ENCODE data around the gene CAMSAP2.
"Not testable (repeated sequence)": the region's sequence is repeated elsewhere in the genome, so short reads cannot be mapped to it uniquely, and the experiment has no call there.

The CAMSAP2 gene

DNA sequence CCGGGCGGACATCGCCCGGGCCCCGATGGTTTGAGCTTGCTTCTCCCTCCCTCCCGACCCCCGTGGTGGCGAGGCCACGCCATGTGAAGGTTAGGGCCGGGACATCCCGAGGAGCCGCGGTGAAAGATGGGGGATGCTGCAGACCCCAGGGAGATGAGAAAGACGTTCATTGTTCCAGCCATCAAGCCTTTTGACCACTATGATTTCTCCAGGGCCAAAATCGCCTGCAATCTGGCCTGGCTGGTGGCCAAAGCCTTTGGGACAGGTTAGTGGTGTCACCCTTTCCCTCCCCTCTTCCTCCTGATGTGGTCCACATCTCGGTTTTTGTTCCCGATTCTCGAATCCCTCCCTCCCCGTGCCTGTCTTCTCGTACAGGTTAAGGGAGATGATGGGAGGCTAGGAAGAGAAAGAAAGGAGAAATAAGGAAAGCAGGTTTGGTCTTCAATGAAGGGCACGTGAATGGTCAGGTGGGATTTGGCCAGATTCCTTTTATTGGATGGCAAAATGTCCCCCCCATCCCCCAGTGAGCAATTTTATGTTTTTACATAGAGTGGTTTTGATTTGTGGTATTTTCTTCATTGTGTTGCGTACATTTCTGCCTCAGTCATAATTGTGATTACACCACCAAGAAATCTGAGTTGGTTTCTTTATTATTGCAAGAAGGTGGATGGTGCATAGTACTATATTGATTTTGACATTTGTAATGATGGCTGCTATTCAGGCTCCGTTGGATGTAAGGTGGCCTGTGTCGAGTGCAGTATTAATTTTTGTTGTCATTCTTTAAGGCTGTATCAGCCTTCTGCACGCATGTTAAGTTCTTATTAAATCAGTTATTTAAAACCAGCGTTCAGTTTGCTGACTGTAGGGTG lies 1.2 kb downstream of the CAMSAP2 start:
- H3K4me3 ChIP-seq (replicated peaks; ENCODE audit: low read depth, low read length), result peak overlapping the region; percentile 93
- no peak for DNase-seq (ENCODE audit: extremely low read depth, insufficient read length)
- TF ChIP-seq, protein P1, sequence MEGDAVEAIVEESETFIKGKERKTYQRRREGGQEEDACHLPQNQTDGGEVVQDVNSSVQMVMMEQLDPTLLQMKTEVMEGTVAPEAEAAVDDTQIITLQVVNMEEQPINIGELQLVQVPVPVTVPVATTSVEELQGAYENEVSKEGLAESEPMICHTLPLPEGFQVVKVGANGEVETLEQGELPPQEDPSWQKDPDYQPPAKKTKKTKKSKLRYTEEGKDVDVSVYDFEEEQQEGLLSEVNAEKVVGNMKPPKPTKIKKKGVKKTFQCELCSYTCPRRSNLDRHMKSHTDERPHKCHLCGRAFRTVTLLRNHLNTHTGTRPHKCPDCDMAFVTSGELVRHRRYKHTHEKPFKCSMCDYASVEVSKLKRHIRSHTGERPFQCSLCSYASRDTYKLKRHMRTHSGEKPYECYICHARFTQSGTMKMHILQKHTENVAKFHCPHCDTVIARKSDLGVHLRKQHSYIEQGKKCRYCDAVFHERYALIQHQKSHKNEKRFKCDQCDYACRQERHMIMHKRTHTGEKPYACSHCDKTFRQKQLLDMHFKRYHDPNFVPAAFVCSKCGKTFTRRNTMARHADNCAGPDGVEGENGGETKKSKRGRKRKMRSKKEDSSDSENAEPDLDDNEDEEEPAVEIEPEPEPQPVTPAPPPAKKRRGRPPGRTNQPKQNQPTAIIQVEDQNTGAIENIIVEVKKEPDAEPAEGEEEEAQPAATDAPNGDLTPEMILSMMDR (IDR thresholded peaks at IDR 0.05; ENCODE audit: insufficient read depth, low read length, poor library complexity, severe bottlenecking), result no peak
- H3K36me3 ChIP-seq (ENCODE audit: control insufficient read depth, insufficient read depth, low read length), result no peaks in the 10 kb centered on the region
- H3K27me3 ChIP-seq (replicated peaks; ENCODE audit: control insufficient read depth, insufficient read depth, low read length), result no peaks in the 10 kb centered on the region

DNA sequence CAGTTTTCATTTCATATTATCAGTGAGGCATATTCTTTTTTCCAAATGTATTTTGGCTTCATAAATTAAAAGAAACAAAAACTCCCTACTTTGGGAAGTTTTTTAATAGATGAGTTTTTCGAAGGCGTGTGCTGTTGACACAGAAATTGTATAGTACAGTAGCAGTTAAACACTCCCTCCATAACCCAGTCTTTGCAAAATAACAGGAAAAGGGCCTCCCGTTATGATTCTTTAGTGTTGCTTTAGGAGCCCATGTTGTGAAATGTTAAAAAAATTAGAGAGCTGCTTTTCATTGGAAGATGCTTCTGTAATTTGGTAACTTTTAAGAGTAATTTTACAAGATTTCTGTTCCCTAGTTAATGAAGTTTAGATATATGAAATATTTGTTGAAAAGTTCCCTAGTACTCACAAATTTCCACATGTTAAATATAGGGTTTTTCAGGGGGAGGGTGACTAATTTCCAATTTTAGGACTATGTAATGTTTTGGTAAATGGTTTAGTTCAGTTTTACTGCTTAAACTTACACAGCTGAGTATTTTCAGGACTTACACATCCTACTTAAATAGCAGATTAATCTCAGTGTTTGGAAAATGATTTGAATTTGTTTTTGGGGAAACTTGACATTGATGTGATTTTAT lies 2.0 kb downstream of the CAMSAP2 start:
- Histone ChIP-seq H3K36me3 (ENCODE audit: control insufficient read depth, insufficient read depth, low read length) (no peaks in the 10 kb centered on the region), H3K27me3 (replicated peaks; ENCODE audit: control insufficient read depth, insufficient read depth, low read length) (no peaks in the 10 kb centered on the region), H3K4me3 (replicated peaks; ENCODE audit: low read depth, low read length) (peak overlapping the region; percentile 93)
- TF ChIP-seq, protein P1 (IDR thresholded peaks at IDR 0.05; ENCODE audit: insufficient read depth, low read length, poor library complexity, severe bottlenecking), result no peak
- DNase-seq (ENCODE audit: extremely low read depth, insufficient read length), result no peak

DNA sequence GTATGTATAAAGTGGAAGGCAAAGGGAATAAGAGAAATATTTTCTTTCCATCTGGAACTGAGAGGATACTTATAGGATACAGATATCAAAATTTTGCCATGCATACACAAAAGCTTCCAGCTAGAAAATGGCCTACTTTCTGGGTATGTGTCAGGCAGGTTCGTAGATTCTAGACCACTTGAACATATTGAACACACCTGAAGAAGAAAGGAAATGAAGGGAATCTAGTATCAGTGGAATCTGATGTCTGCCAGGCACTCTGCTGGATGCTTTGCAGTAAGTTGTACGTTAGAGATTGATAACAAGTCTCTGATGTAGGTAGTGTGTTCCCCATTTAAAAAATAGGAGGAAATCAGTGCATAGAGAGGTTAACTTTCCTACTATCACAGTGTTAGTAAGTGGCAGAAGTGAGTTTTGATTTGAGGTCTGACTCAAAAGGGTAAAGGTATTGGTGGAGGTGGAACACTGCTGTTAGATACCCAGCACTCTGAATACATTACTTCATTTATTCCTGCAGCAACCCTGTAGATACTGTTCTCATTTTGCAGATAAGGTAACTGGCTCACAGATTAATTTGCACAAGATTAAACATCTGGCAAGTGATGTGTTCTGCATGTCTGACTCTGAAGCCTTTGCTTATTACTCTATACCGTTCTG lies 3.0 kb downstream of the CAMSAP2 start:
- Histone ChIP-seq H3K4me3 (replicated peaks; ENCODE audit: low read depth, low read length) (peak overlapping the region; percentile 93), H3K27me3 (replicated peaks; ENCODE audit: control insufficient read depth, insufficient read depth, low read length) (no peaks in the 10 kb centered on the region), H3K36me3 (ENCODE audit: control insufficient read depth, insufficient read depth, low read length) (no peaks in the 10 kb centered on the region)
- TF ChIP-seq, protein P1 (IDR thresholded peaks at IDR 0.05; ENCODE audit: insufficient read depth, low read length, poor library complexity, severe bottlenecking), result no peak
- DNase-seq (ENCODE audit: extremely low read depth, insufficient read length), result no peak

DNA sequence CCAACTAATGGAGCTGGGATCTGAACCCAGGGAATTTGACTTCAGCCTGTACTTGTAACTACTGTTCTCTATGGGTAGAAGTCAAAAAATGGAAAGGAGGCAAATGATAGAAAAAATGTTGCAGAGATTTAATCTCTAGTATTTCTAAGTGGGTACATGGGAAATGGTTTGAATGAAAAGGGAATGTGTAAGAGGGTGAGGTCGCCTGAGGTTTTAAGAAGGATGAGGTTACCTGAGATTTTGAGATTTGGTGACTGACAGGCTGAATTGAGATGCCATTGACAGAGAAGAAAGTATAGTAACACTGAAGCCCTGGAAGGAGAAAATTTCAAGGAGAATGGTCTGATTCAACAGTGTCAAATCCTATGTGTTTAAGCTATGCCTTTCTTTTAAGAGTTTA lies 5.5 kb downstream of the CAMSAP2 start:
- Histone ChIP-seq H3K36me3 (ENCODE audit: control insufficient read depth, insufficient read depth, low read length) (no peaks in the 10 kb centered on the region; the same call in 1 of the 2 replicates), H3K4me3 (replicated peaks; ENCODE audit: low read depth, low read length) (no peak overlapping the region), H3K27me3 (replicated peaks; ENCODE audit: control insufficient read depth, insufficient read depth, low read length) (no peaks in the 10 kb centered on the region)
- TF ChIP-seq, protein P1 (IDR thresholded peaks at IDR 0.05; ENCODE audit: insufficient read depth, low read length, poor library complexity, severe bottlenecking), result no peak
- no peak for DNase-seq (ENCODE audit: extremely low read depth, insufficient read length)

DNA sequence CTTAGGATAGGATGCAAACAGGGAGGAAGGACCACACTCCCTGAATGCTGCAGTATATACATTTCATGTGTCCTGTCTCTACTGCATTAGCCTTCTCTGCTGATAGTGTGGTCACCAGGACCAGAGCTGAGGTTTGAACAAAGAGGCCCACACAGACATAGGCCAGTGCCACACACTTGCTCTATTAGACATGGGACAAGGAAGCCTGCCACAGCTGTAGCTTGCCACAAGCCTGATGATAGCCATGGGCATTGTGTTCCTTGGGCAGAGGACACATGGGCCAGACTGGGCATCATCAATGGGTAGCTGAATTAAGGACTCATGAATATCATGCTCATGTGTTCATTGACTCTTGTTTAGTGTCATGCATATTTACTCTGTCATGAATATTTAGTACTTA lies 10.4 kb downstream of the CAMSAP2 start:
- DNase-seq (ENCODE audit: extremely low read depth, insufficient read length), result no peak

DNA sequence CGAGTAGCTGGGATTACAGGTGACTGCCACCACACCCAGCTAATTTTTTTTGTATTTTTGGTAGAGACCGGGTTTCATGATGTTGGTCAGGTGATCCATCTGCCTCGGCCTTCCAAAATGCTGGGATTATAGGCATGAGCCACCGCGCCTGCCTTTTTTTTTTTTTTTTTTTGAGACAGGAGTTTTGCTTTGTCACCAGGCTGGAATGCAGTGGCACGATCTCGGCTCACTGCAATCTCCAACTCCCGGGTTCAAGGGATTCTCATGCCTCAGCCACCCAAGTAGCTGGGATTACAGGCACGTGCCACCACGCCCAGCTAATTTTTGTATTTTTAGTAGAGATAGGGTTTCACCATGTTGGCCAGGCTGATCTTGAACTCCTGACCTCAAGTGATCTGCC lies 12.1 kb downstream of the CAMSAP2 start:
- not testable (repeated sequence) for DNase-seq (ENCODE audit: extremely low read depth, insufficient read length); H3K27me3 ChIP-seq (replicated peaks; ENCODE audit: control insufficient read depth, insufficient read depth, low read length); H3K36me3 ChIP-seq (ENCODE audit: control insufficient read depth, insufficient read depth, low read length); H3K4me3 ChIP-seq (replicated peaks; ENCODE audit: low read depth, low read length)

More for the DNA sequence above, 10.4 kb downstream of the CAMSAP2 start:
- no peaks in the 10 kb centered on the region for H3K27me3 ChIP-seq (replicated peaks; ENCODE audit: control insufficient read depth, insufficient read depth, low read length)
- no peaks in the 10 kb centered on the region; the same call in 1 of the 2 replicates for H3K36me3 ChIP-seq (ENCODE audit: control insufficient read depth, insufficient read depth, low read length)
- TF ChIP-seq, protein P1 (IDR thresholded peaks at IDR 0.05; ENCODE audit: insufficient read depth, low read length, poor library complexity, severe bottlenecking), result no peak
- H3K4me3 ChIP-seq (replicated peaks; ENCODE audit: low read depth, low read length), result no peak overlapping the region
